CD4-positive, alpha-beta T cell treated with Interleukin-1 beta for 1 hour (primary cell): ENCODE measurements around the gene KIRREL3.

Experiments used
- DNase-seq, 2 donors: peaks; one replicate each; pipeline ENCODE4 v3.0.0-alpha.2; 2020 to 2022

KIRREL3 gene

GRCh38 chr11:126548581-126549550 lies 451.7 kb downstream of the KIRREL3 start:
- no peak for DNase-seq

DNA sequence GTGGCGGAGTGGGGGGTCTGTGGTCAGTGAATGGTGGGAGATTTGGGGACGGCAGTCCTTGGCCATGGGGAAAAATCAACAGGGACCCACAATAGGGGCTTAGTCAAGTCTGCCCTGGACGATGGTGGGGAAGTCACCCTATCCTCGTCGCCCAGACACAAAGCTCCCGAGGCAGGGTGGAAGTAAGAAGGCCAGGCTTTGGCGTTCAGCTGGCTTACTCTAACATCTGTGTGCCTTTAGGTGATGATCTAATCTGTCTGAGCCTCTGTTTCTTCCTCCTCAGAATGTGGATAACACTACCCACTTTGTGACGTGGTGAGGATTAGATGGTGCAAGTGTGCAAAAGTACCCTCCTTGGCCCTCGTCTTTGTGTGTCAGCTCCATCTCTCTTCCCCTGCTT lies 452.9 kb downstream of the KIRREL3 start:
- no peak for DNase-seq

DNA sequence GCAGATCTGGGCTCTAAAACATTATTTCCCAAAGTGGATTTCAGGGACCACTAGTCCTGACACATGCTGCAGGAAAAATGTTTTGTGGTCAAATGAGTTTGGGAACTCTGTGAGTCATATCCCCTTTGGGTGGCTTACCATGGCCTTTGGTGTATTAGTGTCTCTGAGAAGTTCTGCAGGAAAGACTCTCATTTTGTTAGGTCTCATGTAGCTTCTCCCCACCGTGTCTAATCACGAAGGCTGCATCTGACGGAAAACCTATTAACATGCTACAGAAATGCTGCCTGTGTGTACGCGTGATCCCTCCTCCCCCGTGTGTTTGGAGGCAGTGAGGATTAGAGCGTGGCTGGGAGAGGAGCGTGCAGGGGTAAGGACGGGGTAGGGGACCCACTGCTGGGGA lies 453.4 kb downstream of the KIRREL3 start:
- DNase-seq: no peak

DNA sequence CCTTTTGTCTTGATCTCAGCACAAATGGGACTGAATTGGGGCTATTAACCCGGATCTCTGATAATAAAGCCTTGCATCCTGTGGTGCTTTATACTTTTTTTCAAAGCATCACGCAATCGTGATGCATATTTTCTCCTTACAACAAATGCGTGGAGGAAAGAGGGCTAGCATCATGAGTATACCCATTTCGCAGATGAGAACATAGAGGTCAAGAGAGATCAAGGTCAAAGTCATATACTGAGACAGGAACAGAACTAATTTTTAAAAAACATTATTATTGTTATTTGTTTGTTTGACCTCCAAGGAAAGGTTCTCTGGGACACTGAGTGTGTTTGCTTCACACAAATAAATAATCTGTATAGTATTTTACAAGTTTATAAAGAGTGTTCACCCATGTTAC lies 453.9 kb downstream of the KIRREL3 start:
- DNase-seq: no peak

GRCh38 chr11:126546191-126546590 lies 454.4 kb downstream of the KIRREL3 start:
- no peak for DNase-seq

DNA sequence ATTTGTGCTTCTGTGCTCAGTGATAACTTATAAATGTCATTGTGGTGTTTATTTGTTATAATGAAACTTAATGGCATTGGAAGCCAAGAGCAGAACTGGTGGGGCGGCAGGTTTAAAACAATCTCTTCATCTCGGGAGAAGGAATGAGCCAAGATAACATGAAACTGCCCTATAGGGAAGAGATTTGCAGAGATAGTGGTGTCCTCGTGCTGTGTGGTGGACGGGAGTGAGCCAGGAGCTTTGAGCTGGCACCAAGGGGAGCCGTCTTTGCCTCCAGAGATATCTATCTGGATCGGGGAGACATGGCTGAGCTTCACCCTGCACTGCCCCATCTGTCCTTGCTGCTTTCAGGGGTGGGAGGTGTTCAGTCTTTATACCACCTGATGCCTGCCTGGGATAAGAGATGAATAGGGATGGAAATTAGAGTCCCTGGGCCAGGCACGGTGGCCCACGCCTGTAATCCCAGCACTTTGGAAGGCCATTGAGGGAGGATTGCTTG lies 455.5 kb downstream of the KIRREL3 start:
- no peak for DNase-seq

DNA sequence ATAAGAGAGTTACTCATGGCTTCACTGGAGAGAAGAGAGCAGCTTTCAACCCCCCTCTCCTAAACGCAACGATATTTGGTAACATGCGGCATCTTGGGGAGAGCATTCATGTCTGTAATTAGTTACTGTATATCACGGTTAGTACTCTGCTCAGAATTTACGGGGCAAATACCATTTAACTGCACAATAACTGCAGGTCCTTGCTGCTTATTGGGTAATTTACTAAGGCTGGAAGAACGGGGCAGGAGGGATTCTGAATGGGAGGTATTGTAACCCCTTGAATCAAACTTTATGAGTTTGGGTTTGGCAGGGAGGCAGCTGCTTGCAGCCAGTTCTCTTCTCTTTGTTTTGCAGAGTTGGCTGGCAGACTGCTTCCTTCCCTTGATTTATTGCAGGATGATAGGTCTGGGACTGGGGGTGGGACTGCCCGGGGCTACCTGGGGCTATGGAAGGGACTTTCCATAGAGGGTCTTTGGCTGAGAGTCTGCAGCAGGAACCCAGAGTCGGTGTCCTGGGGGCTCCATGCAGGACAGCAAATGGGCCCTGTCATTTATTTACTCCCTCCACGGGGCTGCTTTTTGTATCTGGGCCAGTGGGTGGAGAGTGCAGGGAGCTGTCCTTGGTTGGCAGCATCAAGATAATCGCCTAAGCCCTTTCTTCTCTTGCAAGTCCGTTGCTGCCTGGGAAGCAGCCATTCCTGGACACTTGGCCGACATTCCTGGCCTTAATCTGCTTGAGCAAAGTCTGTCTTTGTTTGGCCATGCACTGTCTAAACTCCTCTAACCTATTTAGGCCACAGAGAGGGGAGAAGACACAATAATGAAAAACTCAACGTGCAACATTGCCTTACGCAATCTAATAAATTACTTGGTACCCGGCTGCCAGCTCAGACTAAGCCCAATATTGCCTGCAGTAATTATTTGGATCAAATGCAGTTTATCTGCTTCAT lies 456.2 kb downstream of the KIRREL3 start:
- DNase-seq: no peak

DNA sequence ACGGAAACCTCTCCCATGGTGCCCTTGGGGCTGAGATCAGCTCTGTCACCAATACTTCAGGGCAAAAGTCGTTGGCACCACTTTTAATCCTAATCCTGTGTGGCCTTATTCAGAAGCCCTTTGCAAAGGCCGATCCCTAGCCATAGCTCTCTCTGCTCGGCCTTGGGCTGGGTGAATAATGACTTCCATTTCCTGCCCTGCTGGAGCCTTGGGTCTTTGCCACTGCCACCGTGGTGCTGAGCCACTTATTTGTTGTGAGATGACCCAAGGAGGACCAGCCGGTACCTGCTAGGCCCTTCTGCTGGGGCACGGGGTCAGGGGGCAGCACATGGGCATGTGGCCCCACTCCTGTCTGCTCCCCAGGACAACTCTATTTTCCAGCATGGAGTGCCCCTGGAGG lies 456.9 kb downstream of the KIRREL3 start:
- no peak for DNase-seq

- DNase-seq: no peak
Observed at GRCh38 chr11:126542334-126543015, 458.1 kb downstream of the KIRREL3 start.

DNA sequence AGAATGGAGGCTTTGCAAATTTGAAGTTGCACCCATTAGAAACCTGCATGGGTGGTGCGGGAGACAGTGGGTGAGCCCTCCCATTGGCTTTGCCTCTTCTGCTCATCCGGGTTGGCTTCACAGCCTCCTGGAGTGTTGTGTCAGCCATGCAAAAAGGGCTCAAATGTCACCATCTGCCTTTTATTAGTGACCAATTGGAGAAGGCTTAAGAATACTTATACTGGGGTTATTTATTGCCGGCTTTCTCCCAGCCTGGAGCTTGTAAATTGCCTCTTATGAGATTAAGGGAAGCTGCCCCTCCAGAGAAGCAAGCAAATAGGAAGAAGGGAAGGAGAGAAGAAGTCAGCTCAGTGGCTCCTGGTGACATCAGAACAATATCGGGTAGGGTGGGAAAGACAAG lies 462.5 kb downstream of the KIRREL3 start:
- DNase-seq: no peak

GRCh38 chr11:126537492-126537891 lies 463.1 kb downstream of the KIRREL3 start:
- no peak for DNase-seq

DNA sequence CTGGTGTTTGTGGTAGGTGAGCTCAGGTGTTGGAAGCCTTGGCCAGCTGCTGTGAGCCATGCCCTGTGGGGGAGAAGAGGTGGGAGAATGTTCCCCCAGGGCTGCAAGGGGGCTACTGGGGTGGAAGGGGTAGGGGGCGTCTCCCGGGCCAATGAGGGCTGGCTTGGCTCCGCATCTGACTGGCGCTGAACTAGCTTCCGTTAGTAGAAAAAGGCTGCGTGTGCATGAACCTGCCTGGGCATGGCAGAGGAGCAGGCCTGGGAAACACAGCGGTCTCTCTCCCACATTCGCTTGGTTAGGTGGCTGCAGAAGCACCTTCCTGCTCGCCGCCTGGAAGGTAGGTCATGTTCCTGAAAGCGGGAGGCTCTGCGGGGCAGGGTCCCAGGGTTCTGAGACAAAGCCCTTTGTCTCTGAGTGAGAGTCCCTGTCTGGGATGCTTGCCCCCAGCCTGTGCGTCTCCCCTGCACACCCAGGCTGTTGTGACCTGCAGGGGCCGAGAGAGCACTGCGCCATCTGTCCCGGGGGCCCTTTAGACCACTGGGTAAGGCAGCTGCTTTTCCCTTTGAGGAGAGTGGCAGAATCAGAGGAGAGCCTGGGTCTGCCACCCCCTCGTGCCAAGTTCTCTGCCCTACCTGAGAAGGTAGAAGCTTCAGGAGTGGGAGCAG lies 466.3 kb downstream of the KIRREL3 start:
- DNase-seq: no peak

- no peak for DNase-seq
Observed at GRCh38 chr11:126533560-126533959, 467.0 kb downstream of the KIRREL3 start.

DNA sequence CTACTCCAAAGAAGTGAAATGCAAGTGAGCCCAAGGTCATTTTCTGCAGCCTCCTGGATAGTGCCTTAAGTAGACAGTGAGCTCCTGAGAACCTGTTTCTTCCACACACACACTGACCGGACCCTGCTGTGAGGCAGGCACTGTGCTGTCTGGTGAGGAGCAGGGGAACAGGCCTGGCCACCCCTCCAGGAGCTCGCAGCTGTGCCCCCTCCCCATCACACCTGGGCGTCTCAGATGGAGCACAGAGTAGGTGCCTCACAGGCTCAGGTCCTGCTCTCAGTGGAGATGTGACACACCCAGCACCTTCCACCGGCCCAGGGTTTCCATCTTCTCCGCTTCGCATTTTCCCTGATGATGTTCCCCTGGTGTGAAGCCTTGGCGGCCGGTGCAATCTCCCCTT lies 470.2 kb downstream of the KIRREL3 start:
- DNase-seq: no peak

DNA sequence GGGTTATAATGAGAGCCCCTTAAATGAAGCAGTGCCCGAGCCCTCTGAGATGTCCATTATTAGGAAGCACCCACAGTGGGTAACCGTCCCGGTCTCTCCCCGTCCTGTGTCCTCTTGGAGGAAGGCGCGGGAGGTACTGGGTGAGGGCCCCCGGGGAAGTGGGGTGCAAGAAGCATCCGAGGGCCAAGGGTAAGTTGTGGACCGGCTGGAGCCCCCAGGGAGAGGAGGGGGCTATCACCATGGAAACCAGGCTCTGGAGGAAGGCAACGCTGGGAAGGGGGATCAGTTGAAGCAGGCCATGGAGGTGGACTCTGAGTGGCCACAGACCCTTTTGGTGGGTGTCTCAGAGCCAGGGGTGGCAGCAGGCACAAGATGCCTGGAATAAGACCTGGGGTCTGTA lies 471.5 kb downstream of the KIRREL3 start:
- no peak for DNase-seq

DNA sequence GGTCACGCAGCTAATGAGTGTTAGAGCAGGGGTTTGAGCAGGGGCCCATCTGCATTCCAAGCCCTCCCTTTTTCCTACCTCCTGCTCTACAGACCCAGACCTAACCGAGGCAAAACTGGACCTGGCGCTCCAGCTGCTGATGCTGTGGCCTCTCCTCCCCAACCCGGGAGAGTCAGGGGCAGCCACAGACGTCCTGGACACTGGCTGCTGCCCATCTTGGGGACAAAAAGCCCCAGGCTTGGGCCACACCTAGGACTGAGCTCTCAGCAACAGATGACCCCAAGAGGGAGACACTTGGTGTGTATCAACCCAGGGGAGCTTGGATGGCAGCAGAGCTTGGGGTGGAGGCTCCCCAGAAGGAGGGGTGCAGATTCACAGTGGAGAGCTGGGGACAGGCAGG lies 472.5 kb downstream of the KIRREL3 start:
- DNase-seq: no peak

DNA sequence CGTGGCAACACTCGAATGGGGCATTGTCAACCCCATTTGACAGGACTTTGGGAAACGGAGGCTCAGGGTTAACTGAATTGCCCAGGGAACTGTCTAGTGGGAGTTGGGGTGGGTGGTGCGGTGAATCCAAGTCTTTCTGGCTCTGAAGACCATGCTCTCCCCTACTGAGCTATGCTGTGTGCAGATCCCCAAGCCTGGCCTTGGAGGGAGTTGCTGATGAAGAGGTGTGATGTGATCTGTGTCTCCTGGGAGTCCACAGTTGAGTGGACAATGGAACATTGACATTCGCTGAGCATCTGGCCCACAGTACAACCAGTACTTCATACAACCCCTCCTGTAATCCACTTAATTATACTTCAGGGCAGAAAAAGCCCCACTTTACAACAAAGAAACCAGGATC lies 472.9 kb downstream of the KIRREL3 start:
- DNase-seq: no peak

DNA sequence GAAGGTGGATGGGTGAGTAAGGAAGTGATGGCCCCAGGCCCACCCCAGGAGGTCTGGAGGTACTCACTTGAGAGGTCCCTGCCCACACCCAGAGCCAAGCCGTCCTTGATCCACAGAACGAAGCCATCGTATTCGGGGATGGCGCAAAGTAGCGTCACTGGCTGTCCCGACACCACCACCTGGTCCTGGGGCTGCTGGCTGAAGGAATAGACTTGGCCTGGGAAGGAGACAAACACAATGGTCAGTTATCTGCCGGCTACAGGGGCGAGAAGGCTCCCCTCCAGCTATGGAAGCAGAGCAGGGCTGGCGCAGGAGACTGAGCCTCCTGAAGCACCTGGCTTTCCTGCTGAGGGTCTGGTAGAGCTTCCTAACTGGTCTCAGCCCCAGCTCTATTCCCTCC lies 474.1 kb downstream of the KIRREL3 start:
- DNase-seq: no peak

- no peak for DNase-seq
Observed at GRCh38 chr11:126525702-126526101, 474.9 kb downstream of the KIRREL3 start.

GRCh38 chr11:126525216-126525615 lies 475.4 kb downstream of the KIRREL3 start:
- no peak for DNase-seq

DNA sequence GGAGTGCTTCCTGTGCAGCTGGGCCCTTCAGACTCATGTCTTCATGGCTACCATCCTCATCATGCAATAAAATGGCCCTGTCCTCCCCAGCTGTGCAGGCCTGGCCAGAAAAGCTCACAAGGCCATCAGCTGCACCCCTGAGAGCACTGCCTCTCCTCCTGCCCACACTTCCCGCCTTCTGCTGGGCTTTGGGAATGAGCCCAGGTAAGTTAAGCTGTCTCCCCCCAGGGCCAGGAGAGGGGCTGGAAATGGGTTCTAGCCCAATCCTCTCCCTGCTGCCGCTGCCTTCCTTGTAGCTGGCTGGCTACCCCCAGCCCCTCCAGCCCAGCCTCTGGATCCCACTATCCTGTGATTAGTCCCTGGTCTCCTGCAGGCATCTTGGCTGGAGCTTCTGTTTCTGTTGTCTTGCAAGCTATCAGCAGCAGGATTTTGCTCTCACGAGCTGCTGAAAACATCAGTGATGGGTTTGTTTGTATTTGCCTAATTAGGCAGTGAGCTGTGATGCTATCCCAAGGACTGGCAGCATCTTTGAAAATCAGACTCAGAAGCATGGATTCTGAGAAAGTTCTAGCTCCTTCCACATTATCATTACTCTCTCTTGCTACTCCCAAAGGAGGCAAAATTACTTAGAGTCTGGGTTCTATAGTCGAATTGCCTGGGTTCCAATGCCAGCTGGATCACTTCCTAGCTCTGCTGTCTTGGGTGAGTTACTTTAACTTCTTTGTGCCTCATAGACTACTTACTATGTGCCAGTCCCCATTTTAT lies 476.9 kb downstream of the KIRREL3 start:
- no peak for DNase-seq

DNA sequence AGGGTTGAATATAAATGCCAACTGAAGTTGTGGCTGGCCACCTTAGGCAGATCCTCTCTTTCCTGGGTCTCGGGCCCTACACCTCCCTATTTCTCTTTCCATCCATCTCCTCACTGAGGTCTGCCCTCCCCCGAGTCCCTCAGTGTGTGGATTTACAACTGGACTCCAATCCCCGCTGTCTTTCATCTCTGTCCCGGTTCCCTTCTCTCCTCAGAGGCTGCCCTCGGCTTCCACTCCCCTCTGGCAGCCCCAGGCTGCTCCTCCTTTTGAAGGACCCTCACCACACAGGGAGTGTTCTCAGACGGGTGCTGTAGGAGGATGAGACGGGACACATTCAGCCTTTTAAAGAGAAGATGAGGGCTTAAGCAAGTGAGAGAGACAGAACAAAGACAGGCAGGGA lies 478.0 kb downstream of the KIRREL3 start:
- no peak for DNase-seq
